Measurements from ENCODE around the gene GAREM1. TPM values are rescaled to one million over a fixed set of nuclear protein-coding genes. Genes with fewer than 3 reads are reported as not detected.
"Not testable (repeated sequence)": the region's sequence is repeated elsewhere in the genome, so short reads cannot be mapped to it uniquely, and the experiment has no call there.

The GAREM1 gene
- total RNA-seq, 6 donors from 2014 or later: 8.1 to 21.0 (median 13.7) TPM

- ATAC-seq (ENCODE audit: low FRiP score in 2 of 2): no peak
- Histone ChIP-seq H3K4me3 (no peak overlapping the region), H3K27me3 (no peaks in the 10 kb centered on the region), H3K27ac (no peak overlapping the region), H3K9me3 (no peaks in the 10 kb centered on the region), H3K36me3 (no peaks in the 10 kb centered on the region), H3K4me1 (no peaks in the 10 kb centered on the region)
- WGBS, 2 donors: 83 to 89% methylated on average over 5 of the region's 5 CpGs
- no peak for DNase-seq
- no peak for TF ChIP-seq POLR2A (IDR thresholded peaks at IDR 0.05)
- no peak for TF ChIP-seq POLR2AphosphoS5 (IDR thresholded peaks at IDR 0.05)
- TF ChIP-seq CTCF (IDR thresholded peaks at IDR 0.05): no peak
- TF ChIP-seq EP300 (IDR thresholded peaks at IDR 0.05): no peak
Observed at GRCh38 chr18:32238635-32239268, 231.9 kb downstream of the GAREM1 start.

- no peak overlapping the region for H3K4me3 ChIP-seq
- ATAC-seq (ENCODE audit: low FRiP score in 2 of 2): no peak
- WGBS, 2 donors: 66 to 70% methylated on average over 3 of the region's 3 CpGs
- no peaks in the 10 kb centered on the region for H3K9me3 ChIP-seq
- no peaks in the 10 kb centered on the region for H3K36me3 ChIP-seq
- DNase-seq: no peak
- TF ChIP-seq CTCF (IDR thresholded peaks at IDR 0.05) (no peak), POLR2A (IDR thresholded peaks at IDR 0.05) (no peak), EP300 (IDR thresholded peaks at IDR 0.05) (no peak), POLR2AphosphoS5 (IDR thresholded peaks at IDR 0.05) (no peak)
- H3K4me1 ChIP-seq: no peaks in the 10 kb centered on the region
- H3K27me3 ChIP-seq: no peaks in the 10 kb centered on the region
- no peak overlapping the region for H3K27ac ChIP-seq
Observed at GRCh38 chr18:32237049-32237448, 233.6 kb downstream of the GAREM1 start.

GRCh38 chr18:32233348-32233747, 237.3 kb downstream of the GAREM1 start:
- H3K27ac ChIP-seq; H3K4me1 ChIP-seq; ATAC-seq (ENCODE audit: low FRiP score in 2 of 2); H3K36me3 ChIP-seq; H3K9me3 ChIP-seq; H3K4me3 ChIP-seq; H3K27me3 ChIP-seq: not testable (repeated sequence)
- 94 to 97% methylated on average over 11 to 15 of the region's 15 CpGs for WGBS, 2 donors
- DNase-seq: peak in 1 of 2 donors; percentile 40

GRCh38 chr18:32219431-32220018, 251.2 kb downstream of the GAREM1 start:
- TF ChIP-seq CTCF (IDR thresholded peaks at IDR 0.05) (no peak), POLR2AphosphoS5 (IDR thresholded peaks at IDR 0.05) (no peak), POLR2A (IDR thresholded peaks at IDR 0.05) (no peak), EP300 (IDR thresholded peaks at IDR 0.05) (no peak)
- 77 to 78% methylated on average over 3 of the region's 3 CpGs for WGBS, 2 donors
- Histone ChIP-seq H3K27me3 (no peaks in the 10 kb centered on the region), H3K4me3 (no peak overlapping the region), H3K27ac (no peak overlapping the region), H3K36me3 (no peaks in the 10 kb centered on the region), H3K9me3 (no peaks in the 10 kb centered on the region), H3K4me1 (no peaks in the 10 kb centered on the region)
- no peak for DNase-seq
- ATAC-seq (ENCODE audit: low FRiP score in 2 of 2): no peak

- 93 to 100% methylated on average over 2 of the region's 2 CpGs for WGBS, 2 donors
- H3K27ac ChIP-seq: no peak overlapping the region
- ATAC-seq (ENCODE audit: low FRiP score in 2 of 2): no peak
Observed at GRCh38 chr18:32216390-32216789, 254.3 kb downstream of the GAREM1 start.

More at GRCh38 chr18:32216390-32216789, 254.3 kb downstream of the GAREM1 start:
- no peaks in the 10 kb centered on the region for H3K27me3 ChIP-seq
- H3K4me1 ChIP-seq: peaks cover 0 to 12% (median 0%) of the 10 kb centered on the region in 4 donors
- H3K36me3 ChIP-seq: no peaks in the 10 kb centered on the region
- no peak for DNase-seq
- no peak overlapping the region for H3K4me3 ChIP-seq
- no peaks in the 10 kb centered on the region for H3K9me3 ChIP-seq
- TF ChIP-seq EP300 (IDR thresholded peaks at IDR 0.05) (no peak), CTCF (IDR thresholded peaks at IDR 0.05) (no peak), POLR2A (IDR thresholded peaks at IDR 0.05) (no peak), POLR2AphosphoS5 (IDR thresholded peaks at IDR 0.05) (no peak)

Measured in upper lobe of left lung (tissue), 6 donors.